DOHH2 (cell line): ENCODE measurements around the gene MTO1.
"Not testable (repeated sequence)": the region's sequence is repeated elsewhere in the genome, so short reads cannot be mapped to it uniquely, and the experiment has no call there.

Experiments
- CTCF ChIP-seq: fragments of 200-600 bp; sonication (generic); IDR thresholded peaks from one replicate; pipeline ENCODE4 v1.5.1; 2014; ENCODE audit warnings: antibody characterized with exemption, mild to moderate bottlenecking, low read depth, low read length; ENCODE audit not compliant: poor library complexity, severe bottlenecking
- EZH2phosphoT487 ChIP-seq: fragments of 200-600 bp; sonication (generic); IDR thresholded peaks from 2 replicates; pipeline ENCODE4 v1.6.1; 2017; ENCODE audit warnings: borderline replicate concordance, mild to moderate bottlenecking, antibody characterized with exemption, low read length, moderate library complexity, mixed read lengths

- not testable (repeated sequence) for TF ChIP-seq CTCF, EZH2phosphoT487
These were observed 93.9 kb downstream of the MTO1 start for GRCh38 chr6:73555380-73555949.
